GM18511 (cell line): Measurements from ENCODE around the gene JOSD2.

Source experiments
- ATAC-seq: cut with Tn5 transposase; IDR thresholded peaks from one replicate; pipeline ENCODE4 v1.9.1; 2021; ENCODE audit warnings: mild to moderate bottlenecking, moderate library complexity; ENCODE audit not compliant: unreplicated experiment

JOSD2 gene

GRCh38 chr19:50514346-50515167 is 3.6 kb upstream of the JOSD2 start:
- no peak for ATAC-seq

GRCh38 chr19:50513746-50514345 is 2.9 kb upstream of the JOSD2 start, which contains the start of gene ASPDH:
ASPDH (minus strand) TSS chr19:50513913; CDS start chr19:50513823, 90 bp downstream.
- no peak for ATAC-seq

GRCh38 chr19:50512999-50513745 is 2.2 kb upstream of the JOSD2 start:
- ATAC-seq: no peak

- ATAC-seq: no peak
Measured at GRCh38 chr19:50512112-50512998, 1.4 kb upstream of the JOSD2 start.

- ATAC-seq: no peak
Measured at GRCh38 chr19:50510700-50511068, 307 bp downstream of the JOSD2 start.

GRCh38 chr19:50510121-50510670 is 795 bp downstream of the JOSD2 start:
- ATAC-seq: no peak

GRCh38 chr19:50509366-50509765 is 1.6 kb downstream of the JOSD2 start:
- no peak for ATAC-seq

- ATAC-seq: no peak
Measured at GRCh38 chr19:50508843-50509190, 2.2 kb downstream of the JOSD2 start.

GRCh38 chr19:50507376-50507775 is 3.6 kb downstream of the JOSD2 start:
- no peak for ATAC-seq

- ATAC-seq: no peak
Measured at GRCh38 chr19:50506700-50507099, 4.3 kb downstream of the JOSD2 start.

- ATAC-seq: no peak
Measured at GRCh38 chr19:50505856-50506611, 5.0 kb downstream of the JOSD2 start.

GRCh38 chr19:50501568-50502475 is 9.2 kb downstream of the JOSD2 start:
- ATAC-seq: no peak

GRCh38 chr19:50501186-50501567 is 9.8 kb downstream of the JOSD2 start:
- ATAC-seq: no peak

- no peak for ATAC-seq
Measured at GRCh38 chr19:50500753-50501151, 10.2 kb downstream of the JOSD2 start.

- no peak for ATAC-seq
Measured at GRCh38 chr19:50500060-50500752, 10.8 kb downstream of the JOSD2 start.

GRCh38 chr19:50498219-50499056 is 12.6 kb downstream of the JOSD2 start:
- ATAC-seq: no peak

GRCh38 chr19:50497022-50497405 is 14.0 kb downstream of the JOSD2 start:
- no peak for ATAC-seq
